K562 (cell line): ENCODE data around the gene NCKAP1. TPM values are rescaled to one million over a fixed set of nuclear protein-coding genes. Genes with fewer than 3 reads are reported as not detected.

Experiments used
- ATAC-seq: fragments of 200-7000 bp; cut with Tn5 transposase; 3 replicates; pipeline ENCODE4 v1.9.1; 2020; ENCODE audit warnings: moderate library complexity
- BruUV-seq: library from RNA; stranded (reverse); fragments of 400-500 nt; replicated peaks from 2 replicates; lab custom pipeline; 2021; lab: Mats Ljungman, UMichigan
- CTCF ChIA-PET: fragments of 300-600 bp; formaldehyde crosslinking; extraction: SDS; loops from one replicate; lab custom pipeline; 2021; ENCODE audit warnings: low intra/inter-chr PET ratio; lab: Yijun Ruan, JAX
- POLR2A ChIA-PET: fragments of 300-600, 350-650 bp; sonication (Branson Sonifier 250); formaldehyde crosslinking; extraction: SDS; loops from one replicate; lab custom pipeline; 2021; ENCODE audit warnings: antibody characterized with exemption, inconsistent platforms; lab: Yijun Ruan, JAX
- DNase-seq, 4 experiments: peaks; one replicate each; pipeline versions ENCODE4 v3.0.0 to v3.0.0-alpha.2; 2011 to 2018; ENCODE audit warnings: low spot score in 3 of 4, mixed read lengths in 3 of 4; ENCODE audit errors: extremely low read depth in 1 of 4
- FAIRE-seq: peaks from 2 replicates; lab custom pipeline; 2011; peaks lifted over from hg19 to GRCh38; lab: Jason Lieb, UNC
- H2AFZ ChIP-seq: 2 replicates; pipeline ENCODE4 v1.6.0; 2011; ENCODE audit warnings: low read depth, low read length, control low read depth, inconsistent platforms
- H3K27ac ChIP-seq: fragments of 200-600 bp; 3 replicates; pipeline ENCODE4 v1.8.0; 2011; ENCODE audit warnings: low read depth, mild to moderate bottlenecking, control low read depth, inconsistent platforms, low read length, moderate library complexity, mixed read lengths; ENCODE audit errors: extremely low read depth
- H3K27me3 ChIP-seq, 2 experiments: fragments of 300-600 bp in 1 of 2; 2 replicates in 1 of 2; 3 replicates in 1 of 2; pipeline versions ENCODE4 v1.6.0 to v1.8.0; 2011; ENCODE audit warnings: inconsistent platforms in 2 of 2, low read length in 2 of 2, mild to moderate bottlenecking in 1 of 2, mixed read lengths in 1 of 2, moderate library complexity in 1 of 2; ENCODE audit not compliant: control insufficient read depth in 2 of 2, insufficient read depth in 2 of 2
- H3K36me3 ChIP-seq: fragments of 300-600 bp; 3 replicates; pipeline ENCODE4 v1.8.0; 2011; ENCODE audit warnings: mild to moderate bottlenecking, low read length, inconsistent platforms; ENCODE audit not compliant: control insufficient read depth, insufficient read depth
- H3K4me1 ChIP-seq, 2 experiments: fragments of 200-600 bp in 1 of 2; replicated peaks in 1 of 2; 2 replicates in 1 of 2; 3 replicates in 1 of 2; pipeline versions ENCODE4 v1.5.1 to v1.8.0; 2011; ENCODE audit warnings: inconsistent platforms in 2 of 2, low read length in 2 of 2, mild to moderate bottlenecking in 1 of 2, mixed read lengths in 1 of 2, moderate library complexity in 1 of 2; ENCODE audit not compliant: control insufficient read depth in 2 of 2, insufficient read depth in 2 of 2
- H3K4me2 ChIP-seq: 2 replicates; pipeline ENCODE4 v1.6.1; 2011; ENCODE audit warnings: low read length, control low read depth, inconsistent platforms, mixed read lengths; ENCODE audit not compliant: insufficient read depth
- H3K4me3 ChIP-seq: fragments of 200-600 bp; sonication (generic), shearing (Covaris generic); 2 replicates; pipeline ENCODE4 v1.5.1; 2016; ENCODE audit warnings: control low read depth, inconsistent platforms
- H3K79me2 ChIP-seq: fragments of 200-600 bp; 3 replicates; pipeline ENCODE4 v1.8.0; 2011; ENCODE audit warnings: low read length, inconsistent platforms; ENCODE audit not compliant: control insufficient read depth, insufficient read depth
- H3K9ac ChIP-seq, 2 experiments: 2 replicates each; pipeline versions ENCODE4 v1.6.0 to v1.6.1; 2011; ENCODE audit warnings: low read depth in 2 of 2, low read length in 2 of 2, control low read depth in 1 of 2, inconsistent platforms in 1 of 2, mild to moderate bottlenecking in 1 of 2, mixed read lengths in 1 of 2; ENCODE audit not compliant: insufficient read depth in 1 of 2
- H3K9me1 ChIP-seq: one replicate; pipeline ENCODE4 v1.6.0; 2011; ENCODE audit warnings: inconsistent platforms, mild to moderate bottlenecking, low read length, moderate library complexity; ENCODE audit not compliant: control insufficient read depth, insufficient read depth
- H3K9me3 ChIP-seq: replicated peaks from 2 replicates; pipeline ENCODE4 v1.5.1; 2011; ENCODE audit warnings: low read depth, low read length, inconsistent platforms; ENCODE audit not compliant: control insufficient read depth, insufficient read depth
- H4K20me1 ChIP-seq: replicated peaks from 2 replicates; pipeline ENCODE4 v1.6.1; 2011; ENCODE audit warnings: low read length, inconsistent platforms, mixed read lengths; ENCODE audit not compliant: control insufficient read depth, insufficient read depth
- ESRRB ChIP-seq: fragments of 250-450 bp; sonication (Bioruptor Pico); IDR thresholded peaks from 2 replicates; pipeline ENCODE4 v1.5.0; 2020; ENCODE audit warnings: mild to moderate bottlenecking, moderate library complexity, borderline replicate concordance
- GTF2A2 ChIP-seq: IDR thresholded peaks from 2 replicates; pipeline ENCODE4 v1.6.1; 2016; ENCODE audit warnings: mild to moderate bottlenecking, missing genetic modification characterization, missing compliant biosample characterization
- HDGF ChIP-seq: fragments of 450-650 bp; IDR thresholded peaks from 2 replicates; pipeline ENCODE4 v1.6.1; 2016
- KLF6 ChIP-seq: fragments of 250-450 bp; sonication (Bioruptor Pico); IDR thresholded peaks from 2 replicates; pipeline ENCODE4 v1.4.0; 2020; ENCODE audit warnings: mild to moderate bottlenecking, moderate library complexity, borderline replicate concordance
- PYGO2 ChIP-seq: fragments of 450-650 bp; IDR thresholded peaks from 2 replicates; pipeline ENCODE4 v1.6.1; 2016; ENCODE audit warnings: mild to moderate bottlenecking, missing genetic modification characterization, moderate library complexity, missing compliant biosample characterization
- SNRNP70 ChIP-seq: fragments of 200-400 bp; formaldehyde crosslinking; optimal IDR thresholded peaks from 2 replicates; pipeline ENCODE3; 2017; ENCODE audit warnings: low read depth, low read length
- TCF7 ChIP-seq: sonication (generic); IDR thresholded peaks from 2 replicates; pipeline ENCODE4 v1.6.1; 2016; ENCODE audit warnings: antibody characterized with exemption, borderline replicate concordance
- U2AF1 ChIP-seq: fragments of 200-400 bp; formaldehyde crosslinking; optimal IDR thresholded peaks from 2 replicates; pipeline ENCODE3; 2017; ENCODE audit warnings: mild to moderate bottlenecking, low read depth, low read length, moderate library complexity
- ZBTB1 ChIP-seq: sonication (generic); formaldehyde crosslinking; IDR thresholded peaks from 2 replicates; pipeline ENCODE4 v1.8.1; 2023; ENCODE audit warnings: missing genetic modification reagents, low read depth, mild to moderate bottlenecking, borderline replicate concordance
- ZNF121 ChIP-seq: sonication (generic); formaldehyde crosslinking; conservative IDR thresholded peaks from 2 replicates; pipeline ENCODE4 v1.8.0; 2022; ENCODE audit warnings: missing genetic modification reagents
- ZNF143 ChIP-seq: sonication (generic); formaldehyde crosslinking; IDR thresholded peaks from 2 replicates; pipeline ENCODE4 v1.9.0; 2022; ENCODE audit warnings: mild to moderate bottlenecking, missing genetic modification reagents
- ZNF778 ChIP-seq: fragments of 450-650 bp; formaldehyde crosslinking; IDR thresholded peaks from 2 replicates; pipeline ENCODE4 v1.4.0; 2020; ENCODE audit warnings: mild to moderate bottlenecking, moderate library complexity
- WGBS: fragments of 100-300 bp; shearing (Covaris generic); methylation state at CpG from one replicate; pipeline ENCODE4 v1.1.6; 2016; ENCODE audit warnings: low coverage, mixed read lengths; ENCODE audit not compliant: insufficient coverage; ENCODE audit errors: missing lambda C conversion rate; 5-methylcytosine and 5-hydroxymethylcytosine counted together
- in situ Hi-C: fragments of 300-500 bp; cut with MboI; formaldehyde crosslinking; loops from 4 replicates; pipeline ENCODE4 v1.15.0; 2018; ENCODE audit warnings: inconsistent platforms, mixed read lengths
- intact Hi-C: fragments of 100-400 bp; cut with micrococcal nuclease; formaldehyde crosslinking; loops from 2 replicates; pipeline ENCODE4 v1.14.2; 2022
- polyA plus RNA-seq, 8 experiments: library from polyadenylated mRNA; depleted of rRNA in 4 of 8; stranded (reverse) in 5 of 8; unstranded in 3 of 8; fragments of >200 nt; fragmentation: Nextera tagmentation in 2 of 8; fragmentation: Illumina TruSeq in 1 of 8; extraction: Ambion mirVana in 2 of 8; extraction: Trizol in 1 of 8; gene quantifications; 2 replicates each; pipeline versions ENCODE4 v1.2.1 to v1.2.3, GENCODE V29; 2011 to 2014; ENCODE audit warnings: inconsistent platforms in 1 of 8, missing spikeins in 1 of 8
- total RNA-seq, 7 experiments: library from RNA; depleted of rRNA in 6 of 7; stranded (reverse); fragments of >200 nt in 6 of 7; fragmentation: Illumina TruSeq in 2 of 7; extraction: Trizol in 2 of 7; gene quantifications; 2 replicates each; pipeline versions ENCODE4 v1.2.1 to v1.2.3, GENCODE V29; 2011 to 2021; ENCODE audit warnings: low replicate concordance in 1 of 7
- TF ChIP-seq, protein P1 (sequence below): fragments of 450-650 bp; formaldehyde crosslinking; IDR thresholded peaks from 2 replicates; pipeline ENCODE4 v1.4.0; 2022; ENCODE audit warnings: mild to moderate bottlenecking, moderate library complexity
- TF ChIP-seq, protein P2 (sequence below): sonication (generic); formaldehyde crosslinking; IDR thresholded peaks from 2 replicates; pipeline ENCODE4 v1.8.1; 2022; ENCODE audit warnings: missing genetic modification reagents
- TF ChIP-seq, protein P3 (sequence below): fragments of 450-650 bp; IDR thresholded peaks from 2 replicates; pipeline ENCODE4 v1.6.1; 2016
- TF ChIP-seq, protein P4 (sequence below): fragments of 250-450 bp; sonication (Bioruptor Pico); IDR thresholded peaks from 2 replicates; pipeline ENCODE4 v1.9.0; 2021; ENCODE audit warnings: mild to moderate bottlenecking, inconsistent platforms

NCKAP1 gene
- total and polyA plus RNA-seq, 9 of the 15 experiments (the other 6 are each of a cell fraction or from before 2014, with no cell fraction given) = 34.0 to 153 (median 88.7) TPM

DNA sequence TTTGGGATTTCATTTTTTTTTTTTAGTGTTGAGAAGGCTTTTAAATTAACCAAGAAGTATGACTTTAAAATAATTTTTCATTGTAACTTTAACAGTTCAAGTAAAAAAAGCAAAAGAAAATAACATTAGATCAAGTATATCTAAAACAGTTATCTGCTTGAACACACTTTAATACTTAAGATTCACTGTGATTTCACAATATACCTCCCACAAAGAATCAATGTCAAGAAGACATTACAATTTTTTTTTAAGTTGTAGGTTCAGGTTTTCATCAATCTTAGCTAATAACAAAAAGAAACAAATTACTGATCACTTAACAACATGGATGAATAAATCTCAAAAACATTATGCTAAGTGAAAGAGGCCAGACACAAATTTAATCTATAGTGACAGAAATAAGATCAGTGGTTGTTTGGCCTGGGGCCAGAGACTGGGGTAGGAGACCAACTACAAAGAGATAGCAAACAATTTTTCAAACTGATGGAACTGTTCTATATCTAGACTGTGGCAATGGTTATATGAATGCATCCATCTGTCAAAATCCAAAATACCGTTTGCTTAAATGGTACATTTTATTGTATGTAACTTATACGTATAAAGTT, 97.0 kb downstream of the NCKAP1 start (continued):
- TF ChIP-seq, protein P1, sequence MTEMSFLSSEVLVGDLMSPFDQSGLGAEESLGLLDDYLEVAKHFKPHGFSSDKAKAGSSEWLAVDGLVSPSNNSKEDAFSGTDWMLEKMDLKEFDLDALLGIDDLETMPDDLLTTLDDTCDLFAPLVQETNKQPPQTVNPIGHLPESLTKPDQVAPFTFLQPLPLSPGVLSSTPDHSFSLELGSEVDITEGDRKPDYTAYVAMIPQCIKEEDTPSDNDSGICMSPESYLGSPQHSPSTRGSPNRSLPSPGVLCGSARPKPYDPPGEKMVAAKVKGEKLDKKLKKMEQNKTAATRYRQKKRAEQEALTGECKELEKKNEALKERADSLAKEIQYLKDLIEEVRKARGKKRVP = no peak
- TF ChIP-seq, all 486 proteins: peak for 7

DNA sequence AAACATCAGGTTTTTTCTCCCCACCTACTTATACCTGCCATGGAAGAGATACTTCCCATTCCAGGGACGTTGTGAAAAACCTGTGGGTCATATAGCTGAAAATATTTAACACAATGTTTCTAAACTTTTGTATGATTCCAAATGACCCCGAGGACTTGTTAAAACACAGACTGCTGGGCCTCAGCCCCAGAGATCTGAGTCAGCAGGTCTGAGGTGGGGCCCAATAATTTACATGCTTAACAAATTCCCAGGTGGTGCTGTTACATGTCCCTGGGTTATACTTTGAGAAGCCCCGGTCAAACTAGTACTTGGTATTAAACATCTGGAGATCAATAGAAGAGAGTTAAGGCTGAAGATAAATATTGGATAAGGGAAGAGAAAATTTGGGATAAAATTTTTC, 100.4 kb downstream of the NCKAP1 start:
- Histone ChIP-seq H3K27ac (no peak overlapping the region), H2AFZ (no peak overlapping the region), H3K4me3 (no peak overlapping the region), H4K20me1 (no peaks in the 10 kb centered on the region), H3K9me1 (no peaks in the 10 kb centered on the region), H3K36me3 (peaks cover 87% of the 10 kb centered on the region), H3K4me2 (no peak overlapping the region), H3K9ac (no peak overlapping the region), H3K9me3 (no peaks in the 10 kb centered on the region), H3K4me1 (peaks cover 0 to 14% of the 10 kb centered on the region in 2 experiments; a peak in 3 of 5 replicates), H3K27me3 (no peaks in the 10 kb centered on the region), H3K79me2 (0 out of 3 replicates have a peak, but pooled peaks cover 2% of the 10 kb centered on the region)
- TF ChIP-seq TCF7 (no peak), SNRNP70 (no peak), ZNF121 (no peak), HDGF (no peak), ZNF143 (CRISPR knock-in tag) (no peak), ZBTB1 (CRISPR knock-in tag) (no peak), GTF2A2 (tag) (no peak), U2AF1 (no peak), ZNF778 (CRISPR knock-in tag) (no peak), KLF6 (CRISPR knock-in tag) (no peak), ESRRB (CRISPR knock-in tag) (no peak), PYGO2 (tag) (no peak)
- TF ChIP-seq, protein P2, sequence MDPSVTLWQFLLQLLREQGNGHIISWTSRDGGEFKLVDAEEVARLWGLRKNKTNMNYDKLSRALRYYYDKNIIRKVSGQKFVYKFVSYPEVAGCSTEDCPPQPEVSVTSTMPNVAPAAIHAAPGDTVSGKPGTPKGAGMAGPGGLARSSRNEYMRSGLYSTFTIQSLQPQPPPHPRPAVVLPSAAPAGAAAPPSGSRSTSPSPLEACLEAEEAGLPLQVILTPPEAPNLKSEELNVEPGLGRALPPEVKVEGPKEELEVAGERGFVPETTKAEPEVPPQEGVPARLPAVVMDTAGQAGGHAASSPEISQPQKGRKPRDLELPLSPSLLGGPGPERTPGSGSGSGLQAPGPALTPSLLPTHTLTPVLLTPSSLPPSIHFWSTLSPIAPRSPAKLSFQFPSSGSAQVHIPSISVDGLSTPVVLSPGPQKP (CRISPR knock-in tag) = no peak
- TF ChIP-seq, protein P3, sequence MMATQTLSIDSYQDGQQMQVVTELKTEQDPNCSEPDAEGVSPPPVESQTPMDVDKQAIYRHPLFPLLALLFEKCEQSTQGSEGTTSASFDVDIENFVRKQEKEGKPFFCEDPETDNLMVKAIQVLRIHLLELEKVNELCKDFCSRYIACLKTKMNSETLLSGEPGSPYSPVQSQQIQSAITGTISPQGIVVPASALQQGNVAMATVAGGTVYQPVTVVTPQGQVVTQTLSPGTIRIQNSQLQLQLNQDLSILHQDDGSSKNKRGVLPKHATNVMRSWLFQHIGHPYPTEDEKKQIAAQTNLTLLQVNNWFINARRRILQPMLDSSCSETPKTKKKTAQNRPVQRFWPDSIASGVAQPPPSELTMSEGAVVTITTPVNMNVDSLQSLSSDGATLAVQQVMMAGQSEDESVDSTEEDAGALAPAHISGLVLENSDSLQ = no peak
- TF ChIP-seq, protein P4, sequence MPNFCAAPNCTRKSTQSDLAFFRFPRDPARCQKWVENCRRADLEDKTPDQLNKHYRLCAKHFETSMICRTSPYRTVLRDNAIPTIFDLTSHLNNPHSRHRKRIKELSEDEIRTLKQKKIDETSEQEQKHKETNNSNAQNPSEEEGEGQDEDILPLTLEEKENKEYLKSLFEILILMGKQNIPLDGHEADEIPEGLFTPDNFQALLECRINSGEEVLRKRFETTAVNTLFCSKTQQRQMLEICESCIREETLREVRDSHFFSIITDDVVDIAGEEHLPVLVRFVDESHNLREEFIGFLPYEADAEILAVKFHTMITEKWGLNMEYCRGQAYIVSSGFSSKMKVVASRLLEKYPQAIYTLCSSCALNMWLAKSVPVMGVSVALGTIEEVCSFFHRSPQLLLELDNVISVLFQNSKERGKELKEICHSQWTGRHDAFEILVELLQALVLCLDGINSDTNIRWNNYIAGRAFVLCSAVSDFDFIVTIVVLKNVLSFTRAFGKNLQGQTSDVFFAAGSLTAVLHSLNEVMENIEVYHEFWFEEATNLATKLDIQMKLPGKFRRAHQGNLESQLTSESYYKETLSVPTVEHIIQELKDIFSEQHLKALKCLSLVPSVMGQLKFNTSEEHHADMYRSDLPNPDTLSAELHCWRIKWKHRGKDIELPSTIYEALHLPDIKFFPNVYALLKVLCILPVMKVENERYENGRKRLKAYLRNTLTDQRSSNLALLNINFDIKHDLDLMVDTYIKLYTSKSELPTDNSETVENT = no peak
- intact Hi-C loops (no loop called here), in situ Hi-C loops (no loop called here)
- BruUV-seq = no TSS peak
- CTCF ChIA-PET = interaction anchor here (0.7 kb wide), 1 partner anchor 97 kb away, joined by 4 read pairs; no protein-coding TSS in a partner anchor
- DNase-seq (no peak), ATAC-seq (no peak; the same call in 2 of the 3 replicates), FAIRE-seq (no peak)
- 81% methylated on average over 3 of the region's 3 CpGs for WGBS
- POLR2A ChIA-PET = interaction anchor here (0.9 to 1.6 kb wide), 3 partner anchors 11 to 15 kb away, joined by 3 to 5 read pairs (median 3); no protein-coding TSS in a partner anchor
